D721Med (cell line): ENCODE results near the gene HPS3.

Experiments
- DNase-seq: peaks from one replicate; pipeline ENCODE4 v3.0.0; 2011; ENCODE audit warnings: low spot score; ENCODE audit not compliant: insufficient read length
- FAIRE-seq: peaks from 2 replicates; lab custom pipeline; 2011; peaks lifted over from hg19 to GRCh38; lab: Jason Lieb, UNC
- CTCF ChIP-seq: IDR thresholded peaks from 2 replicates; pipeline ENCODE4 v1.5.1; 2012; ENCODE audit warnings: mild to moderate bottlenecking, control low read depth; ENCODE audit not compliant: insufficient read depth; ENCODE audit errors: missing control alignments

Gene HPS3

DNA sequence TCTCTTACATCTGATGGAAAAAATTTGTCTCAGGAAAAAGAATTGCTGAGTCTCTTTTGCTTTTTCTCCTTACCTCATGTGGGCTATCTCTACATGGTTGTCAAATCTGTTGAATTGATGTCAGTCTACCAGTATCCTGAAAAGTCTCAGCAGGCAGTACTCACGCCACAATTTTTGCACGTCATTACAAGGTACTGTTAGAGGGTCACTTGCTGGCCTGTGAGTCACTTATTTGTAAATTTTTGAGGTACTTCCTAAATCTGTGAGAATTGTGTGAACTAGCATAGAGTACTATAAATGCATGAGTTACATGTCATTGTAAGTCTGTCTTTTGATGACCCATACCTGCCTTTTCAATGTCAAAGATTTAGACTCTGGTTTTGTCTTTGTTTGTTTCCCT, 15.9 kb downstream of the HPS3 start:
- no peak for TF ChIP-seq CTCF
- FAIRE-seq (no peak), DNase-seq (no peak)

DNA sequence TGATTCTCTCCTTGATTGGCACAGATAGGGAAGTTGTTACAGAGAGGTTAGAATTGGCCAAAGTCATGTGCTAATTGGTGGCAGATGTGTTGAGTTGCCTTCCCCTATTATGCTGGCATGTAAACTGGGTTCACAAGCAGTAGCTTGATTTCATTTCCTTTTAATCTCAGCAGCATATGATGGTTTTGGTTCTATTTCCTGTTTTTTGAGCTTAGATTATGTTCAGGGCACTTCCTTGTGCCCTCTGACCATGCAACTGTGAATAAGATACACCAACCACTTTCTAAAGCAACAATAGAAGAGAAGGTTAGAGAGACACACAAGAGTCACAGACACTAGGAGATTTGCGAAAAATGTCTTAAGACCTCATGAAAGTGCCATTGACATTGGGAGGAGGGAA, 16.5 kb downstream of the HPS3 start:
- DNase-seq (no peak), FAIRE-seq (no peak)

GRCh38 chr3:149150436-149150835, 21.0 kb downstream of the HPS3 start:
- FAIRE-seq (no peak), DNase-seq (no peak)
- TF ChIP-seq CTCF, result no peak

More for the DNA sequence above, 16.5 kb downstream of the HPS3 start:
- no peak for TF ChIP-seq CTCF

DNA sequence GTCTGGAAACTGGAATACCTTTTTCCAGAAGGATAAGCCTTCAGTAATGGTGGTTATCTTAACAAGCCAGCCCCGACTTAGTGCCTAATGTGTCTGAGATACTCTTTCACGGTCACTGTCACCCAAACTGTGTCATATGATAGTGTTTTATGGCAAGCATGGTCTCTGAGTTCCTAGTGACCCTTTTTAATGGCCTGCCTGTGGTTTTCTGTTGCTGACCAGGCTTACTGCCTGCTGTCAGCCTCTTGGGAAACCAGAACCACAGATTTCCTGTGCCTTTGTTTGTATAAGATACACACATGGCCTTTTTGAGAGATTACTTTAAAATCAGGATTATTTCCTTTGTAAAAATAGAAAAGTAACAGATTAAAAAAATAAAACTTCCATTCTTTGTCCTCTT, 22.4 kb downstream of the HPS3 start:
- DNase-seq (no peak), FAIRE-seq (no peak)
- TF ChIP-seq CTCF, result no peak

GRCh38 chr3:149152420-149152819, 23.0 kb downstream of the HPS3 start:
- FAIRE-seq, result no peak
- TF ChIP-seq CTCF, result no peak
- no peak for DNase-seq

- TF ChIP-seq CTCF, result no peak
- DNase-seq, result no peak
- no peak for FAIRE-seq
Observed at GRCh38 chr3:149153402-149153801, 24.0 kb downstream of the HPS3 start.

GRCh38 chr3:149160754-149161300, 31.4 kb downstream of the HPS3 start:
- FAIRE-seq, result no peak

More at GRCh38 chr3:149160754-149161300, 31.4 kb downstream of the HPS3 start:
- no peak for TF ChIP-seq CTCF
- DNase-seq, result no peak
